ENCODE data around the gene CCNT1.

DNA sequence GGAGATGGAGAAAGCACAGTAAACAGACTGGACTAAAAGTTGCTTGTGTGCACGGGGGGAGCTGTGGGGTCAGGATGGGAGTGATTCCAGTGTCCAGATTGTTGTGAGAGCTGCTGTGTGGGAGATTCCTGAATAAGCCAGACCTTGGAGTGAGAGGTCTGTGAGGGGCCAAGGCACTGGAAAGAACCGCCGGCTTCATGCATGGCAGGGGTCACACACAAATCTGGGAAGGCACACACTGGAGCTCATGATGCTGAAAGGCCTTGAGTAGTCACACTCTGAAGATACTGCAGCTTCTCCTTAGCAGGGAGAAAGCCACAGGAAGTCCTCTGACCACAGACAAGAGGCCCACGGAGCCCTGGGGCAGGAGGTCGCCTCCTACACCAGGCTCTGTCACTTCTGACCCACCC lies 49.3 kb upstream of the CCNT1 start:
- TF ChIP-seq, protein P1, sequence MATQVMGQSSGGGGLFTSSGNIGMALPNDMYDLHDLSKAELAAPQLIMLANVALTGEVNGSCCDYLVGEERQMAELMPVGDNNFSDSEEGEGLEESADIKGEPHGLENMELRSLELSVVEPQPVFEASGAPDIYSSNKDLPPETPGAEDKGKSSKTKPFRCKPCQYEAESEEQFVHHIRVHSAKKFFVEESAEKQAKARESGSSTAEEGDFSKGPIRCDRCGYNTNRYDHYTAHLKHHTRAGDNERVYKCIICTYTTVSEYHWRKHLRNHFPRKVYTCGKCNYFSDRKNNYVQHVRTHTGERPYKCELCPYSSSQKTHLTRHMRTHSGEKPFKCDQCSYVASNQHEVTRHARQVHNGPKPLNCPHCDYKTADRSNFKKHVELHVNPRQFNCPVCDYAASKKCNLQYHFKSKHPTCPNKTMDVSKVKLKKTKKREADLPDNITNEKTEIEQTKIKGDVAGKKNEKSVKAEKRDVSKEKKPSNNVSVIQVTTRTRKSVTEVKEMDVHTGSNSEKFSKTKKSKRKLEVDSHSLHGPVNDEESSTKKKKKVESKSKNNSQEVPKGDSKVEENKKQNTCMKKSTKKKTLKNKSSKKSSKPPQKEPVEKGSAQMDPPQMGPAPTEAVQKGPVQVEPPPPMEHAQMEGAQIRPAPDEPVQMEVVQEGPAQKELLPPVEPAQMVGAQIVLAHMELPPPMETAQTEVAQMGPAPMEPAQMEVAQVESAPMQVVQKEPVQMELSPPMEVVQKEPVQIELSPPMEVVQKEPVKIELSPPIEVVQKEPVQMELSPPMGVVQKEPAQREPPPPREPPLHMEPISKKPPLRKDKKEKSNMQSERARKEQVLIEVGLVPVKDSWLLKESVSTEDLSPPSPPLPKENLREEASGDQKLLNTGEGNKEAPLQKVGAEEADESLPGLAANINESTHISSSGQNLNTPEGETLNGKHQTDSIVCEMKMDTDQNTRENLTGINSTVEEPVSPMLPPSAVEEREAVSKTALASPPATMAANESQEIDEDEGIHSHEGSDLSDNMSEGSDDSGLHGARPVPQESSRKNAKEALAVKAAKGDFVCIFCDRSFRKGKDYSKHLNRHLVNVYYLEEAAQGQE (IDR thresholded peaks at IDR 0.05; ENCODE audit: borderline replicate concordance): no peak
- TF ChIP-seq TAF1 (IDR thresholded peaks at IDR 0.05; ENCODE audit: low read depth) (no peak), CTCF (IDR thresholded peaks at IDR 0.05; ENCODE audit: poor library complexity, severe bottlenecking) (no peak)
